Colonic mucosa (tissue), 4 donors: ENCODE measurements around the gene NAGPA. TPM values are rescaled to one million over a fixed set of nuclear protein-coding genes. Genes with fewer than 3 reads are reported as not detected.
A peak's percentile ranks its signal among the peaks of the same experiment; 100 is the strongest.
"Not testable (repeated sequence)": the region's sequence is repeated elsewhere in the genome, so short reads cannot be mapped to it uniquely, and the experiment has no call there.

Experiments
- DNase-seq: peaks from one replicate; pipeline ENCODE4 v3.0.0-alpha.2; 2020
- H3K27ac ChIP-seq: fragments of 200-600 bp; one replicate; pipeline ENCODE4 v1.8.0; 2021
- H3K27me3 ChIP-seq: fragments of 200-600 bp; one replicate; pipeline ENCODE4 v1.8.0; 2021
- H3K36me3 ChIP-seq: fragments of 200-600 bp; one replicate; pipeline ENCODE4 v1.8.0; 2021
- H3K4me1 ChIP-seq: fragments of 200-600 bp; one replicate; pipeline ENCODE4 v1.8.0; 2021; ENCODE audit warnings: mild to moderate bottlenecking
- H3K4me3 ChIP-seq: fragments of 200-600 bp; one replicate; pipeline ENCODE4 v1.8.0; 2021
- H3K9ac ChIP-seq, 2 donors: one replicate each; pipeline ENCODE4 v1.7.0; 2013; ENCODE audit warnings: control low read depth in 2 of 2, low read depth in 2 of 2, low read length in 2 of 2
- H3K9me3 ChIP-seq: fragments of 200-600 bp; one replicate; pipeline ENCODE4 v1.8.0; 2021
- intact Hi-C: fragments of 100-400 bp; cut with DNase I; formaldehyde crosslinking; loops from one replicate; pipeline ENCODE4 v1.14.1; 2022
- total RNA-seq, 2 donors: library from RNA; stranded (reverse); fragmentation: NEBNext Ultra II Directional in 1 of 2; extraction: Animal tissue kit (Norgen Biotek cat#: 25700) in 1 of 2; gene quantifications; one replicate each; pipeline ENCODE4 v1.2.1, GENCODE V29; 2021
- TF ChIP-seq, protein P1 (sequence below): fragments of 200-600 bp; IDR thresholded peaks from one replicate; pipeline ENCODE4 v1.8.0; 2022; ENCODE audit warnings: antibody characterized with exemption, mild to moderate bottlenecking
- donor health status: healthy.
- donor health status: DM: no; HTN: no; CAD: no.
- donor health status: DM: no; HTN: no; CAD: no.

NAGPA gene
- total RNA-seq, 2 donors from 2014 or later: 18.6 to 20.6 TPM

DNA sequence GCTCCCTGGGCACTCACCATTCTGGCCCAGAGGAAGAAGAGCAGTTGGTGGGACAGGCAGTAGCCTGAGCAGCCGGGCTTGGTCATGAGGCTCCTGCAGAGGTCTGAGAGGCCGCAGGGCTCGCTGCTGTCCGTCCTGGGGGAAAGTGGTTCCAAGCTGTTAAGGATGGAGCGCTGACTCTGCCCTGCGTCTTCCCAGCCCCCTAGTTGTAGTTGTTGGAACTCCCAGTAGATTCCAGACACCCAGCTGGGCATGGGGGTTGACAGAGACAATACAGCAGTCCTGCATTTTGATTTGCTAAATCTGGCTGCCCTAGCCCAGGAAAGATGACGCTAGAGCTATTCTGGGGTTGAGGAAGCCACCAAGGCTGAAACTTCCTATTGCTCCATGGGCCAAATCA, 24.7 kb upstream of the NAGPA start:
- H3K9me3 ChIP-seq: no peaks in the 10 kb centered on the region
- TF ChIP-seq, protein P1, sequence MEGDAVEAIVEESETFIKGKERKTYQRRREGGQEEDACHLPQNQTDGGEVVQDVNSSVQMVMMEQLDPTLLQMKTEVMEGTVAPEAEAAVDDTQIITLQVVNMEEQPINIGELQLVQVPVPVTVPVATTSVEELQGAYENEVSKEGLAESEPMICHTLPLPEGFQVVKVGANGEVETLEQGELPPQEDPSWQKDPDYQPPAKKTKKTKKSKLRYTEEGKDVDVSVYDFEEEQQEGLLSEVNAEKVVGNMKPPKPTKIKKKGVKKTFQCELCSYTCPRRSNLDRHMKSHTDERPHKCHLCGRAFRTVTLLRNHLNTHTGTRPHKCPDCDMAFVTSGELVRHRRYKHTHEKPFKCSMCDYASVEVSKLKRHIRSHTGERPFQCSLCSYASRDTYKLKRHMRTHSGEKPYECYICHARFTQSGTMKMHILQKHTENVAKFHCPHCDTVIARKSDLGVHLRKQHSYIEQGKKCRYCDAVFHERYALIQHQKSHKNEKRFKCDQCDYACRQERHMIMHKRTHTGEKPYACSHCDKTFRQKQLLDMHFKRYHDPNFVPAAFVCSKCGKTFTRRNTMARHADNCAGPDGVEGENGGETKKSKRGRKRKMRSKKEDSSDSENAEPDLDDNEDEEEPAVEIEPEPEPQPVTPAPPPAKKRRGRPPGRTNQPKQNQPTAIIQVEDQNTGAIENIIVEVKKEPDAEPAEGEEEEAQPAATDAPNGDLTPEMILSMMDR: no peak
- no peak for DNase-seq
- no peak overlapping the region for H3K4me3 ChIP-seq
- H3K36me3 ChIP-seq: no peaks in the 10 kb centered on the region
- H3K27me3 ChIP-seq: no peaks in the 10 kb centered on the region
- intact Hi-C loops: no loop called here
- H3K27ac ChIP-seq: no peak overlapping the region
- no peak overlapping the region for H3K9ac ChIP-seq
- no peaks in the 10 kb centered on the region for H3K4me1 ChIP-seq

DNA sequence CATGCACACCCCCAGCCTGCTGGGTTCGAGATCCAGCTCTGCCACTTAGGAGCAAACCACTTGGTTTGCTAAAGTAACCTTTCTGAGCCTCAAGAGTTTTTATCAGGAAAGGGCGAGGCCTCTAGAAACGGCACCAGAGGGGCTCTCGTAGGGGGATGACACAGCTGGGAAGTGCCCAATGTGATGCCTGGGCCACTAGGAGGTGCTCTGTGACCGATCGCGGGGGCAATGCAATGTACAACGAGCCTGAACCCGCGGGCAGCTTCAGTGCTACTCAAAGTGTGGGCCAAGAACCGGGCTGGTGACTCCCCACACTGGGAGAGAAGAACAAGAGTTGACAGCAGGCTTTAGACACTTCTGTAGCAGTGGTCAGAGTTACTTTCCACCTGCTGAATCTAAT, 22.6 kb upstream of the NAGPA start:
- Histone ChIP-seq H3K27me3 (no peaks in the 10 kb centered on the region), H3K27ac (no peak overlapping the region), H3K36me3 (no peaks in the 10 kb centered on the region), H3K4me1 (no peaks in the 10 kb centered on the region), H3K4me3 (no peak overlapping the region), H3K9me3 (no peaks in the 10 kb centered on the region), H3K9ac (no peak overlapping the region)
- DNase-seq: peak; percentile 46
- intact Hi-C loops: no loop called here
- TF ChIP-seq, protein P1: peak; percentile 38

DNA sequence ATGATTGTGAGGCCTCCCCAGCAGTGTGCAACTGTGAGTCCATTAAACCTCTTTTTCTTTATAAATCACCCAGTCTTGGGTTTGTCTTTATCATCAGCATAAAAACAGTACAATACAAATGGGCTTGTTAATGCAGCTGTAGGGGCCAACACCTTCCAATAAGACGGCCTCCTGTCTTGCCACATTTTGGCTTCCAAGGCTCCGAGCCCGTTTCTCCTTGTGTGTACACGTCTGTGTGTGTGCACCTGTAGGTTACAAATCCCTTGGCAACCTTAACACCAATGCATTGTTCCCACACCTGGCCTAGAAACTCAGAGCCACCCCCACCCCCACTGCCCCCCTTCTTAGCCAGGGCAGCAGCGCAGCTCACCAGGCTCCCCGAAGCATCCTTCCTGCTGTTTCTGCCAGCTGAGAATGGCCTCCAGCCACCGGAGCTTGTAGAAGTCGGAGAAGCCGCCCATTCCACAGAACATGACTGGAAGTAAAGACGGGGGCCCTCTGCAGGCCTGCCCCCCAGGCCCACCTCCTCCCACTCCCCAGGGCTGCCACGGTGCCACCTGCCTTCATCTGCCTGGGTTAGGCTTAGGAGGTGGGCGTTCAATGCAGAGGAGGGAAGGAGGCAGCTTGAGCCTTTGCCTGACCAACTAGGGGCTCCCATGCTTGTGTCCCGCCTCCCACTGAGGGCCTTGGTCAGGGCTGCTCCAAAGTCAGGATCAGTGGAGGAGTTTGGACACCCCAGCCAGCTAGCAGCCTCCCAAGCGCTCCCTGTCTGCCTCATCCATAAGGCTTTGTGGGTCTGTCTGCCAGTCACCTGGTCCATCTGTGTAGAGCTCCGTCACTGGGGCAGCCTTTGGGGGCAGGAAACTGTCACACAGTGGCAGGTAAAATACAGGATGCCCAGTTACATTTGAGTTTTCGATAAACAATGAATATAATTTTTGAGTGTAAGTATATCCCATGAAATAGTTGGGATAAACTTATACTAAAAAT, 21.4 kb upstream of the NAGPA start:
- no peaks in the 10 kb centered on the region for H3K4me1 ChIP-seq
- H3K4me3 ChIP-seq: no peak overlapping the region
- H3K36me3 ChIP-seq: no peaks in the 10 kb centered on the region
- intact Hi-C loops: no loop called here
- no peak for DNase-seq
- H3K9ac ChIP-seq: no peak overlapping the region
- TF ChIP-seq, protein P1: no peak
- no peak overlapping the region for H3K27ac ChIP-seq
- no peaks in the 10 kb centered on the region for H3K27me3 ChIP-seq
- H3K9me3 ChIP-seq: no peaks in the 10 kb centered on the region

DNA sequence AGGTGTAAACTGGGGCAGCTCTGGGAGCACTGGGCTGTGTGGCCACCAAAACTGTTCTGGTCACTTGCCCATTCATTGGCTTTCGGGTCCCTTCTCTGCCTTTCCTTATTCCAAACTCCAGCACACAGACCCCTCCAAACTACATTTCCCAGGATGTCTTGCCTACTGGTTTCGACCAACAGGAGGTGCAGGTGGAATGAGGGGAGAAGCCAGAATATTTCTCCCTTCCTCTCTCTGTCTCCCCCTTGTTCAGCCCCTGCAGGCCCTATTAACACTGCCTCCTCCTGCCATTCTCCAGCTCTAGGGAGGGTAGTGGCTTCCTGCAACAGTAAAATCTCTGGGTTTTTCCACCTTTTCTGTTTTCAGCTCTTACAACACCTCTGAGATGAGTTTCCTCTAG, 13.2 kb upstream of the NAGPA start:
- Histone ChIP-seq H3K4me3 (no peak overlapping the region), H3K27ac (no peak overlapping the region), H3K36me3 (no peaks in the 10 kb centered on the region), H3K4me1 (no peaks in the 10 kb centered on the region), H3K9me3 (no peaks in the 10 kb centered on the region), H3K9ac (no peak overlapping the region), H3K27me3 (no peaks in the 10 kb centered on the region)
- intact Hi-C loops: no loop called here
- no peak for DNase-seq
- TF ChIP-seq, protein P1: no peak

DNA sequence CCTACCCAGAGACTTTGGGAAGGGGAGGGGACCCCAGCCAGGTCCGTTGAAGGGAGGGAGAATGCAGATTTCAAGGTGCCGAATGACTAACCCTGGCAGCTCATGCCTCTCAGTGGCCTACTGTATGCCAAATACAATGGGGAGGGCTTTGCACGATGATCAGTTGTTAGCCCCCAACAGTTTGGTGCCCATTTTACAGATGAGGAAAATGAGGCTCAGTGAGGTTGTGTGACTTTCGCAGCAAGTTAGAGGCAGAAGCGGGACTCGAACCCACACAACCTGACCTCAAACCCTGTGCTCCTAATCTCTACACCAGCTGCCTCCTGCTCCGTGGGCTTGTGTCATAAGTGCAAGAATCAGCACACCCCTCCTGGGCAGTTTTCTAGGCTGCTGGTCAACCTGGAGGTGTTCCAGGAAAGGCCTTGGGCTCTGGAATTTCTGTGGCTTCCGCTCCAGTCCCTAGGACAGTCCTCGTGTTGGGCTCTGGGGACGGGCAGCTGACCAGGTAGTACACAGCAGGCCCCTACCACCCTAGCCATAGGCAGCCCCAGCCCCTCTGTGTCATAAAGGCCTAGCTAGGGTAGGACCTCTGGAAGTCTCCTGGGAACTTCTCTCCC, 11.9 kb upstream of the NAGPA start:
- TF ChIP-seq, protein P1: no peak
- H3K4me3 ChIP-seq: no peak overlapping the region
- intact Hi-C loops: no loop called here
- no peak overlapping the region for H3K9ac ChIP-seq
- no peaks in the 10 kb centered on the region for H3K27me3 ChIP-seq
- no peaks in the 10 kb centered on the region for H3K36me3 ChIP-seq
- no peak overlapping the region for H3K27ac ChIP-seq
- no peak for DNase-seq
- H3K4me1 ChIP-seq: no peaks in the 10 kb centered on the region
- H3K9me3 ChIP-seq: no peaks in the 10 kb centered on the region

DNA sequence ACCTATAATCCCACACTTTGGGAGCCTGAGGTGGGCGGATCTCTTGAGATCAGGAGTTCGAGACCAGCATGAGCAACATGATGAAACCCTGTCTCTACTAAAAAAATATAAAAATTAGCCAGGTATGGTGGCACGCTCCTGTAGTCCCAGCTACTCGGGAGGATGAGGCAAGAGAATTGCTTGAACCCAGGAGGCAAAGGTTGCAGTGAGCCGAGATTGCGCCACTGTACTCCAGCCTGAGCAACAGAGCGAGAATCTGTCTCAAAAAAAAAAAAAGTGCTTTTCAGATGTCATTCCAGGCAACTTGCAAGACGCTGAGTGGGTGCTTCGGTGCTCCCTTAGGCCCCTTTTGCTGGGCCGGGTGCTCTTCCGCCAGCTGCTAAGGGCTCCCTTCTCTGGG, 10.8 kb upstream of the NAGPA start:
- H3K4me1 ChIP-seq, H3K27ac ChIP-seq, H3K9me3 ChIP-seq, H3K4me3 ChIP-seq, H3K36me3 ChIP-seq, DNase-seq, H3K27me3 ChIP-seq, H3K9ac ChIP-seq, intact Hi-C loops: not testable (repeated sequence)
